ENCODE results near the gene CD101.

DNA sequence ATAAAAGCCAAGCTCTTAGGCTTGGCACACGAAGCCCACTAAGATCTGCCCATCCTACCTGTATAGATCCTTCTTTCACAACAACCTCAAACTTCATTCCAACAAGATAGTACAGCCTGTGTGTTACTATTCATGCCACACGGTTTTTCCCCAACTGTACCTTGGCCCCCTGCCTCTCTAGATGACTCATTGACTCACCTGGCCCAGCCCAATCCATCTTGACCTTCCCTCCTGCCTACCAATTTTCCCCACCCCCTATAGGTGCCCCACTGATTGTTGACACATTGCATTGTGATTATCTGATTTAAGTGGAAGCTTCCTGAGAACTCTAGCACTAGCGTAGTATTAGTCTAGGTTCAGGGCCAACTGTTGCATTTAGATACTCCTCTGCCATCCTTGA, 2.0 kb upstream of the CD101 start:
- TF ChIP-seq CTCF (IDR thresholded peaks at IDR 0.05) (no peak), POLR2A (IDR thresholded peaks at IDR 0.05) (no peak)

Measured in esophagus squamous epithelium (tissue), 4 donors.